Sigmoid colon (tissue), 7 donors: ENCODE measurements around the gene FBF1. TPM values are rescaled to one million over a fixed set of nuclear protein-coding genes. Genes with fewer than 3 reads are reported as not detected.

Experiments used
- DNase-seq: peaks from one replicate; pipeline ENCODE4 v3.0.0-alpha.2; 2019
- H3K27ac ChIP-seq, 4 donors: fragments of 200-600 bp; sonication (generic); one replicate each; pipeline ENCODE4 v1.5.1; 2016 to 2019; ENCODE audit warnings: mild to moderate bottlenecking in 1 of 4
- H3K27me3 ChIP-seq, 3 donors: fragments of 200-600 bp; sonication (generic); one replicate each; pipeline ENCODE4 v1.5.1; 2019; ENCODE audit warnings: mild to moderate bottlenecking in 1 of 3
- H3K36me3 ChIP-seq, 4 donors: fragments of 200-600 bp; sonication (generic); one replicate each; pipeline ENCODE4 v1.5.1; 2016 to 2019
- H3K4me1 ChIP-seq, 4 donors: fragments of 200-600 bp; sonication (generic); one replicate each; pipeline ENCODE4 v1.5.1; 2017 to 2019
- H3K4me3 ChIP-seq, 4 donors: fragments of 200-600 bp; sonication (generic); one replicate each; pipeline ENCODE4 v1.5.1; 2017 to 2019; ENCODE audit warnings: mild to moderate bottlenecking in 2 of 4, moderate library complexity in 1 of 4
- H3K9me3 ChIP-seq, 4 donors: fragments of 200-600 bp in 3 of 4; sonication (generic) in 3 of 4; one replicate each; pipeline versions ENCODE4 v1.5.1 to v1.6.1; 2013 to 2019
- CTCF ChIP-seq, 4 experiments: fragments of 450-650 bp in 3 of 4; fragments of 200-600 bp in 1 of 4; IDR thresholded peaks; one replicate each; pipeline ENCODE4 v1.5.1; 2016 to 2019; ENCODE audit warnings: antibody characterized with exemption in 4 of 4, mild to moderate bottlenecking in 3 of 4, moderate library complexity in 2 of 4
- EP300 ChIP-seq, 4 donors: sonication (generic); formaldehyde crosslinking; IDR thresholded peaks; one replicate each; pipeline ENCODE4 v1.6.1; 2017; ENCODE audit warnings: antibody characterized with exemption in 4 of 4
- POLR2A ChIP-seq, 2 donors: fragments of 450-650 bp; IDR thresholded peaks; one replicate each; pipeline ENCODE4 v1.6.1; 2016; ENCODE audit warnings: antibody characterized with exemption in 2 of 2, mild to moderate bottlenecking in 2 of 2, moderate library complexity in 2 of 2
- POLR2AphosphoS5 ChIP-seq, 4 donors: sonication (generic); formaldehyde crosslinking; IDR thresholded peaks; one replicate each; pipeline ENCODE4 v1.6.1; 2017; ENCODE audit warnings: antibody characterized with exemption in 4 of 4
- WGBS, 2 donors: extraction: QIAGEN DNeasy Blood & Tissue Kit; methylation state at CpG; one replicate each; pipeline ENCODE4 v1.1.7; 2013; 5-methylcytosine and 5-hydroxymethylcytosine counted together
- intact Hi-C: fragments of 100-400 bp; cut with DNase I; formaldehyde crosslinking; loops from one replicate; pipeline ENCODE4 v1.15.1; 2023
- polyA plus RNA-seq, 3 donors: library from polyadenylated mRNA; stranded (reverse); fragments of 200-250 nt; gene quantifications; one replicate each; pipeline ENCODE4 v1.2.3, GENCODE V29; 2013
- total RNA-seq, 4 donors: library from RNA; depleted of rRNA; stranded (reverse); fragments of >200 nt; gene quantifications; one replicate each; pipeline ENCODE4 v1.1.0, GENCODE V29; 2016
- donor health status: healthy with polysubstance abuse.
- donor health status: Bipolar disorder and iron deficiency.
- donor health status: healthy.

Gene FBF1
- total and polyA plus RNA-seq, 7 donors = 1.2 to 16.6 (median 5.4) TPM

GRCh38 chr17:75937652-75938051 lies 3.2 kb downstream of the FBF1 start:
- Histone ChIP-seq H3K27me3 (no peaks in the 10 kb centered on the region), H3K36me3 (no peaks in the 10 kb centered on the region), H3K27ac (no peak overlapping the region), H3K4me3 (no peak overlapping the region), H3K4me1 (peaks cover 0 to 15% (median 14%) of the 10 kb centered on the region in 4 donors), H3K9me3 (no peaks in the 10 kb centered on the region)
- no peak for DNase-seq
- 85 to 88% methylated on average over 13 of the region's 13 CpGs for WGBS, 2 donors
- TF ChIP-seq CTCF (IDR thresholded peaks at IDR 0.05) (no peak), POLR2A (IDR thresholded peaks at IDR 0.05) (no peak), POLR2AphosphoS5 (IDR thresholded peaks at IDR 0.05) (no peak), EP300 (IDR thresholded peaks at IDR 0.05) (no peak)
- intact Hi-C loops = no loop called here

- no peak for DNase-seq
- TF ChIP-seq POLR2AphosphoS5 (IDR thresholded peaks at IDR 0.05) (no peak), CTCF (IDR thresholded peaks at IDR 0.05) (no peak), EP300 (IDR thresholded peaks at IDR 0.05) (no peak), POLR2A (IDR thresholded peaks at IDR 0.05) (no peak)
- Histone ChIP-seq H3K4me1 (no peaks in the 10 kb centered on the region), H3K36me3 (no peaks in the 10 kb centered on the region), H3K27me3 (no peaks in the 10 kb centered on the region), H3K4me3 (no peak overlapping the region), H3K9me3 (no peaks in the 10 kb centered on the region), H3K27ac (no peak overlapping the region)
- intact Hi-C loops = no loop called here
- WGBS, 2 donors = 87 to 89% methylated on average over 4 of the region's 4 CpGs
These were observed 7.0 kb downstream of the FBF1 start for GRCh38 chr17:75933808-75934207.

DNA sequence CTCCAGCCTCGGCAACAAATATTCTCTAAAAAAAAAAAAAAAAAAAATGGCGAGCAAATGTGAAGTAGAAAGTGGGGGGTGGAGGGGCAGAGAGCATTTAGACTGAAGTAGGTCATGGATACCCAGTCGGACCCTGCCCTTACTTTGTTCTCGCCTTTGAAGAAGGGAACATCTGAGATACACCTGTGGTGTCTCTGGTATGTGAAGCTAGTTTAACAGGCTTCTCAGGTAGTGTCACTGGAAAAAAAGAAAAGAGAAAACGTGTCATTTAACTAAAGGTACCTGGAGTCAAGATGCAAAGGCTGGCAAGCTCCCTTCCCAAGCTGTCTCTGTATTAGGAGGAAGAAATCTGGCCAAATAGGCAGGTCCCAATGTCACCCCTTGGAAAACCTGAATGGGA lies 8.0 kb downstream of the FBF1 start:
- Histone ChIP-seq H3K27me3 (no peaks in the 10 kb centered on the region), H3K4me1 (no peaks in the 10 kb centered on the region), H3K9me3 (no peaks in the 10 kb centered on the region), H3K36me3 (no peaks in the 10 kb centered on the region), H3K4me3 (no peak overlapping the region), H3K27ac (no peak overlapping the region)
- 89 to 94% methylated on average over 5 of the region's 5 CpGs for WGBS, 2 donors
- TF ChIP-seq POLR2A (IDR thresholded peaks at IDR 0.05) (no peak), POLR2AphosphoS5 (IDR thresholded peaks at IDR 0.05) (no peak), EP300 (IDR thresholded peaks at IDR 0.05) (no peak), CTCF (IDR thresholded peaks at IDR 0.05) (no peak)
- DNase-seq = no peak
- intact Hi-C loops = no loop called here

- intact Hi-C loops = no loop called here
- H3K36me3 ChIP-seq = peaks cover 0 to 9% (median 0%) of the 10 kb centered on the region in 4 donors
- DNase-seq = no peak
- H3K9me3 ChIP-seq = no peaks in the 10 kb centered on the region
- no peak overlapping the region for H3K4me3 ChIP-seq
- no peak for TF ChIP-seq CTCF (IDR thresholded peaks at IDR 0.05)
- TF ChIP-seq EP300 (IDR thresholded peaks at IDR 0.05) = no peak
- no peak for TF ChIP-seq POLR2A (IDR thresholded peaks at IDR 0.05)
- TF ChIP-seq POLR2AphosphoS5 (IDR thresholded peaks at IDR 0.05) = no peak
- no peak overlapping the region for H3K27ac ChIP-seq
- 91 to 95% methylated on average over 4 of the region's 4 CpGs for WGBS, 2 donors
- H3K4me1 ChIP-seq = no peaks in the 10 kb centered on the region
- no peaks in the 10 kb centered on the region for H3K27me3 ChIP-seq
These were observed 9.8 kb downstream of the FBF1 start for GRCh38 chr17:75931062-75931461.

DNA sequence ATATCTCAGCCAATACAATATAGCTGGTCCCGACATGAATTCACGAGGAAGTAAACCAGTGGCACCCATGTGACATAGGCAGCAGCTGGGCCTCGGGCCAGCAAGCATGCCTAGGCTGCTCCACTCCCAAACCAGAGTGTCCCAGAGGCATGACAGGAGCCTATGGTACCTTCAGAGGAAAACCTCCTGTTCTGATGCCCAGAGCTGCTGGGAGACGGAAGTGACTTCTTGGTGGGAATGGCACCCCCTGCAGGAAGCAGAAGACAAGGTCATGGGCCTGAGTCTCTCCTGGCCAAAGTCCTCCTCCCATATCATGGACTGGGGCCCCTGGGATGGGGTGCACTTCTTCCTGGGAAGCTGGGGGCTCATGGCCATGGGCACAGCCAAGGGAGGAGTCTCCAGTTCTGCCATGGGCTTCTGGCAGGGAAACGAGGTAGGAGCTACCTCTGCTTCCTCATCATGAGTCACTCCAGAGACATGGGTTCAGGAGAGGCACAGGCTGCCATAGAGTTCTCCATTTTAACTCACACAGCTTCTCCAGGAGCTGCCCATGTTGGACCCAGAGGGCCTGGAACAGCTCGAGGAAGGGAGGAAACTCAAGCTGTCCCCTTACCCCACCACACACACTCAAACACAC lies 13.4 kb downstream of the FBF1 start:
- no peaks in the 10 kb centered on the region for H3K4me1 ChIP-seq
- no peak overlapping the region for H3K27ac ChIP-seq
- H3K27me3 ChIP-seq = no peaks in the 10 kb centered on the region
- H3K4me3 ChIP-seq = no peak overlapping the region
- DNase-seq = no peak
- H3K9me3 ChIP-seq = no peaks in the 10 kb centered on the region
- intact Hi-C loops = no loop called here
- H3K36me3 ChIP-seq = peaks cover 0 to 26% (median 0%) of the 10 kb centered on the region in 4 donors
- TF ChIP-seq CTCF (IDR thresholded peaks at IDR 0.05) (peak in 1 of 4 experiments; percentile 32), POLR2AphosphoS5 (IDR thresholded peaks at IDR 0.05) (no peak)
- WGBS, 2 donors = 42 to 68% methylated on average over 6 of the region's 6 CpGs
